Measurements from ENCODE around the gene SORBS2.

Gene SORBS2

GRCh38 chr4:185671496-185671895, 140.5 kb downstream of the SORBS2 start:
- H3K4ac ChIP-seq (ENCODE audit: low read depth, low read length) = no peak overlapping the region

GRCh38 chr4:185671066-185671465, 140.9 kb downstream of the SORBS2 start:
- no peak overlapping the region for H2BK15ac ChIP-seq (replicated peaks; ENCODE audit: low read depth)
- H3K9ac ChIP-seq (ENCODE audit: low read length) = no peak overlapping the region
- no peak overlapping the region for H2BK120ac ChIP-seq (ENCODE audit: low read depth, low read length)
- no peak overlapping the region for H4K8ac ChIP-seq (ENCODE audit: low read depth, low read length)
- H3K4me3 ChIP-seq (ENCODE audit: low read length) = no peak overlapping the region
- H3K27me3 ChIP-seq (ENCODE audit: insufficient read depth, low read length, poor library complexity) = no peaks in the 10 kb centered on the region
- no peak overlapping the region for H3K18ac ChIP-seq (ENCODE audit: low read length)
- H2AK5ac ChIP-seq (ENCODE audit: low read length) = no peak overlapping the region
- H3K4me2 ChIP-seq (ENCODE audit: low read length) = no peak overlapping the region
- no peak overlapping the region for H3K27ac ChIP-seq (ENCODE audit: low read depth, low read length)
- H3K56ac ChIP-seq (ENCODE audit: low read length) = no peak overlapping the region
- no peak for DNase-seq
- no peak overlapping the region for H3K23ac ChIP-seq (ENCODE audit: low read length)
- no CpG with 5 or more reads among the region's 2 CpGs for WGBS (ENCODE audit: extremely low coverage, insufficient coverage, low lambda C conversion rate)
- no peaks in the 10 kb centered on the region for H3K79me1 ChIP-seq (ENCODE audit: low read length)
- no peaks in the 10 kb centered on the region for H3K4me1 ChIP-seq (ENCODE audit: control insufficient read depth, low read depth, low read length)
- no peaks in the 10 kb centered on the region for H3K79me2 ChIP-seq (ENCODE audit: control insufficient read depth, insufficient read depth, low read length)
- H2BK5ac ChIP-seq (ENCODE audit: low read length) = no peak overlapping the region
- no peak overlapping the region for H4K5ac ChIP-seq (ENCODE audit: low read length)
- no peaks in the 10 kb centered on the region for H3K36me3 ChIP-seq (ENCODE audit: control insufficient read depth, insufficient read depth, low read length)
- no peak overlapping the region for H3K4ac ChIP-seq (ENCODE audit: low read depth, low read length)

More at GRCh38 chr4:185671496-185671895, 140.5 kb downstream of the SORBS2 start:
- no peak overlapping the region for H3K18ac ChIP-seq (ENCODE audit: low read length)
- no peaks in the 10 kb centered on the region for H3K79me1 ChIP-seq (ENCODE audit: low read length)
- H3K4me2 ChIP-seq (ENCODE audit: low read length) = no peak overlapping the region
- H2BK5ac ChIP-seq (ENCODE audit: low read length) = no peak overlapping the region
- H3K4me1 ChIP-seq (ENCODE audit: control insufficient read depth, low read depth, low read length) = no peaks in the 10 kb centered on the region
- H4K5ac ChIP-seq (ENCODE audit: low read length) = no peak overlapping the region
- H3K79me2 ChIP-seq (ENCODE audit: control insufficient read depth, insufficient read depth, low read length) = no peaks in the 10 kb centered on the region
- H3K36me3 ChIP-seq (ENCODE audit: control insufficient read depth, insufficient read depth, low read length) = no peaks in the 10 kb centered on the region
- no peak overlapping the region for H2BK15ac ChIP-seq (replicated peaks; ENCODE audit: low read depth)
- no peak overlapping the region for H4K8ac ChIP-seq (ENCODE audit: low read depth, low read length)
- no peak overlapping the region for H3K27ac ChIP-seq (ENCODE audit: low read depth, low read length)
- H3K27me3 ChIP-seq (ENCODE audit: insufficient read depth, low read length, poor library complexity) = no peaks in the 10 kb centered on the region
- no peak overlapping the region for H3K9ac ChIP-seq (ENCODE audit: low read length)
- DNase-seq = no peak
- no peak overlapping the region for H2BK120ac ChIP-seq (ENCODE audit: low read depth, low read length)
- no peak overlapping the region for H3K23ac ChIP-seq (ENCODE audit: low read length)
- H3K4me3 ChIP-seq (ENCODE audit: low read length) = no peak overlapping the region
- no peak overlapping the region for H2AK5ac ChIP-seq (ENCODE audit: low read length)
- H3K56ac ChIP-seq (ENCODE audit: low read length) = no peak overlapping the region
- WGBS (ENCODE audit: extremely low coverage, insufficient coverage, low lambda C conversion rate) = no CpG with 5 or more reads among the region's 4 CpGs

- Histone ChIP-seq H2BK5ac (ENCODE audit: low read length) (no peak overlapping the region), H2AK5ac (ENCODE audit: low read length) (no peak overlapping the region), H3K18ac (ENCODE audit: low read length) (no peak overlapping the region), H3K23ac (ENCODE audit: low read length) (no peak overlapping the region), H3K4me2 (ENCODE audit: low read length) (no peak overlapping the region), H3K27me3 (ENCODE audit: insufficient read depth, low read length, poor library complexity) (no peaks in the 10 kb centered on the region), H3K36me3 (ENCODE audit: control insufficient read depth, insufficient read depth, low read length) (no peaks in the 10 kb centered on the region), H4K5ac (ENCODE audit: low read length) (no peak overlapping the region), H3K27ac (ENCODE audit: low read depth, low read length) (no peak overlapping the region), H3K79me2 (ENCODE audit: control insufficient read depth, insufficient read depth, low read length) (no peaks in the 10 kb centered on the region), H3K56ac (ENCODE audit: low read length) (no peak overlapping the region), H3K79me1 (ENCODE audit: low read length) (no peaks in the 10 kb centered on the region), H4K8ac (ENCODE audit: low read depth, low read length) (no peak overlapping the region), H3K4ac (ENCODE audit: low read depth, low read length) (no peak overlapping the region), H3K9ac (ENCODE audit: low read length) (no peak overlapping the region), H2BK120ac (ENCODE audit: low read depth, low read length) (no peak overlapping the region), H3K4me1 (ENCODE audit: control insufficient read depth, low read depth, low read length) (no peaks in the 10 kb centered on the region), H3K4me3 (ENCODE audit: low read length) (no peak overlapping the region), H2BK15ac (replicated peaks; ENCODE audit: low read depth) (no peak overlapping the region)
- no CpG with 5 or more reads among the region's 7 CpGs for WGBS (ENCODE audit: extremely low coverage, insufficient coverage, low lambda C conversion rate)
- DNase-seq = no peak
Measured at GRCh38 chr4:185669288-185669687, 142.7 kb downstream of the SORBS2 start.

- Histone ChIP-seq H3K27ac (ENCODE audit: low read depth, low read length) (no peak overlapping the region), H3K36me3 (ENCODE audit: control insufficient read depth, insufficient read depth, low read length) (no peaks in the 10 kb centered on the region), H3K27me3 (ENCODE audit: insufficient read depth, low read length, poor library complexity) (no peaks in the 10 kb centered on the region), H4K8ac (ENCODE audit: low read depth, low read length) (no peak overlapping the region), H3K4me3 (ENCODE audit: low read length) (no peak overlapping the region), H3K4me2 (ENCODE audit: low read length) (no peak overlapping the region), H3K4me1 (ENCODE audit: control insufficient read depth, low read depth, low read length) (no peaks in the 10 kb centered on the region), H3K23ac (ENCODE audit: low read length) (no peak overlapping the region), H2AK5ac (ENCODE audit: low read length) (no peak overlapping the region), H3K56ac (ENCODE audit: low read length) (no peak overlapping the region), H3K79me2 (ENCODE audit: control insufficient read depth, insufficient read depth, low read length) (no peaks in the 10 kb centered on the region), H3K18ac (ENCODE audit: low read length) (no peak overlapping the region), H3K4ac (ENCODE audit: low read depth, low read length) (no peak overlapping the region), H4K5ac (ENCODE audit: low read length) (no peak overlapping the region), H3K9ac (ENCODE audit: low read length) (no peak overlapping the region), H2BK5ac (ENCODE audit: low read length) (no peak overlapping the region), H2BK15ac (replicated peaks; ENCODE audit: low read depth) (no peak overlapping the region), H2BK120ac (ENCODE audit: low read depth, low read length) (no peak overlapping the region), H3K79me1 (ENCODE audit: low read length) (no peaks in the 10 kb centered on the region)
- WGBS (ENCODE audit: extremely low coverage, insufficient coverage, low lambda C conversion rate) = no CpG with 5 or more reads among the region's 6 CpGs
- DNase-seq = no peak
Measured at GRCh38 chr4:185666156-185666555, 145.8 kb downstream of the SORBS2 start.

DNA sequence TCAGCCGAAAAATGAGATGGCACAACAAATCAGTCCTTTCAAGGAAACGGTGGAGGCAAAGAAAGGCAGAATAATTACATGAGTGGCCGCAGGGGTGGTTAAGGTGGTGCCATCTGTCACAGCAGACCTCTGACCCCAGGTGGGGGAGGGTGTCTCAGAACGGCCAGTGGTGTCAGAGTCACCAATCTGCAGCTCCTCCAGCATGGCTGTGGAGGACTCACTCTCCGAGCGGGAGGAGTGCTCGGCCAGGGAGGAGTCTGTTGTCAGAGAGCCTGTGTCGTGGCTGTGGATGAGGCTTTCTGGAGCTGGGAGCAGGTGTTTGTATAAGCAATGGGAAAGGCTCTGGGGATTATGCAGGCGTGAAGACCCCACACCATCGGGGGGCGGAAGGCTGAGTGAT, 146.3 kb downstream of the SORBS2 start:
- Histone ChIP-seq H3K9ac (ENCODE audit: low read length) (no peak overlapping the region), H3K4me2 (ENCODE audit: low read length) (no peak overlapping the region)
- no CpG with 5 or more reads among the region's 11 CpGs for WGBS (ENCODE audit: extremely low coverage, insufficient coverage, low lambda C conversion rate)

DNA sequence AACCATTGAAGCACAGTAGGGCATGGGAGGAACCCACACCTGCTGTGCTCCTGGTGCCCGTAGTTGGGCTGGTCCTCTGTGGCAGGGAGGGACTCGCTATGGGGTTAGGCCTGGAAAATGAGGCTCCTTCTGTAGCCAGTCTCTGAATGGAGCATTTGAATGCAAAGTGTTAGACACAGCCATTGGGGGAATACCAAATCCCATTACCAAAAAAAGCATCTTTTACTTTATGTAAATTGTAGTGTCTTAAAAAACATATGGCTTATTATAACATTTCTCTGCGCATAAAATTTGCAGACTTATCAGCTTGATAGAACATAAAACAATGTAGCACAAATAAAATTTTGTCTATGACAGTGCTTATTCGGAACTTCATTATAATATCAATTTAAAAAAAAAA, 147.5 kb downstream of the SORBS2 start:
- no peaks in the 10 kb centered on the region for H3K27me3 ChIP-seq (ENCODE audit: insufficient read depth, low read length, poor library complexity)
- no peak overlapping the region for H3K4me2 ChIP-seq (ENCODE audit: low read length)
- no peak overlapping the region for H2BK5ac ChIP-seq (ENCODE audit: low read length)
- no peak overlapping the region for H3K4ac ChIP-seq (ENCODE audit: low read depth, low read length)
- H3K36me3 ChIP-seq (ENCODE audit: control insufficient read depth, insufficient read depth, low read length) = no peaks in the 10 kb centered on the region
- DNase-seq = no peak
- H4K5ac ChIP-seq (ENCODE audit: low read length) = no peak overlapping the region
- H2BK15ac ChIP-seq (replicated peaks; ENCODE audit: low read depth) = no peak overlapping the region
- no peak overlapping the region for H3K4me3 ChIP-seq (ENCODE audit: low read length)
- no peak overlapping the region for H2BK120ac ChIP-seq (ENCODE audit: low read depth, low read length)
- H3K23ac ChIP-seq (ENCODE audit: low read length) = no peak overlapping the region
- no peak overlapping the region for H3K56ac ChIP-seq (ENCODE audit: low read length)
- no peak overlapping the region for H2AK5ac ChIP-seq (ENCODE audit: low read length)
- no peak overlapping the region for H3K18ac ChIP-seq (ENCODE audit: low read length)
- H3K79me2 ChIP-seq (ENCODE audit: control insufficient read depth, insufficient read depth, low read length) = no peaks in the 10 kb centered on the region
- no peaks in the 10 kb centered on the region for H3K79me1 ChIP-seq (ENCODE audit: low read length)
- no peaks in the 10 kb centered on the region for H3K4me1 ChIP-seq (ENCODE audit: control insufficient read depth, low read depth, low read length)
- no CpG with 5 or more reads among the region's 4 CpGs for WGBS (ENCODE audit: extremely low coverage, insufficient coverage, low lambda C conversion rate)
- H3K27ac ChIP-seq (ENCODE audit: low read depth, low read length) = no peak overlapping the region
- no peak overlapping the region for H4K8ac ChIP-seq (ENCODE audit: low read depth, low read length)
- H3K9ac ChIP-seq (ENCODE audit: low read length) = no peak overlapping the region

More for the DNA sequence above, 146.3 kb downstream of the SORBS2 start:
- Histone ChIP-seq H3K18ac (ENCODE audit: low read length) (no peak overlapping the region), H4K5ac (ENCODE audit: low read length) (no peak overlapping the region), H3K23ac (ENCODE audit: low read length) (no peak overlapping the region), H3K4ac (ENCODE audit: low read depth, low read length) (no peak overlapping the region), H2BK120ac (ENCODE audit: low read depth, low read length) (no peak overlapping the region), H4K8ac (ENCODE audit: low read depth, low read length) (no peak overlapping the region), H3K4me3 (ENCODE audit: low read length) (no peak overlapping the region), H3K36me3 (ENCODE audit: control insufficient read depth, insufficient read depth, low read length) (no peaks in the 10 kb centered on the region), H2AK5ac (ENCODE audit: low read length) (no peak overlapping the region), H3K79me2 (ENCODE audit: control insufficient read depth, insufficient read depth, low read length) (no peaks in the 10 kb centered on the region), H3K27ac (ENCODE audit: low read depth, low read length) (no peak overlapping the region), H2BK15ac (replicated peaks; ENCODE audit: low read depth) (no peak overlapping the region), H3K79me1 (ENCODE audit: low read length) (no peaks in the 10 kb centered on the region), H3K4me1 (ENCODE audit: control insufficient read depth, low read depth, low read length) (no peaks in the 10 kb centered on the region), H2BK5ac (ENCODE audit: low read length) (no peak overlapping the region), H3K56ac (ENCODE audit: low read length) (no peak overlapping the region), H3K27me3 (ENCODE audit: insufficient read depth, low read length, poor library complexity) (no peaks in the 10 kb centered on the region)
- no peak for DNase-seq
